Esophagus (tissue), 2 donors: ENCODE results near the gene DPY19L3. TPM values are rescaled to one million over a fixed set of nuclear protein-coding genes. Genes with fewer than 3 reads are reported as not detected.

Experiments
- H3K27ac ChIP-seq, 2 donors: one replicate each; pipeline ENCODE4 v1.5.1; 2013; ENCODE audit warnings: low read depth in 2 of 2, mild to moderate bottlenecking in 2 of 2, inconsistent platforms in 1 of 2, low read length in 1 of 2, moderate library complexity in 1 of 2
- H3K27me3 ChIP-seq, 2 donors: one replicate each; pipeline ENCODE4 v1.6.1; 2013; ENCODE audit warnings: low read length in 2 of 2, control low read depth in 1 of 2, mild to moderate bottlenecking in 1 of 2; ENCODE audit not compliant: insufficient read depth in 2 of 2, control insufficient read depth in 1 of 2
- H3K36me3 ChIP-seq, 2 donors: one replicate each; pipeline ENCODE4 v1.6.1; 2013; ENCODE audit warnings: low read length in 1 of 2; ENCODE audit not compliant: control insufficient read depth in 2 of 2, insufficient read depth in 2 of 2
- H3K4me1 ChIP-seq, 2 donors: one replicate each; pipeline ENCODE4 v1.6.1; 2013; ENCODE audit warnings: low read length in 1 of 2; ENCODE audit not compliant: control insufficient read depth in 2 of 2, insufficient read depth in 2 of 2
- H3K4me3 ChIP-seq, 2 donors: one replicate each; pipeline ENCODE4 v1.5.1; 2013; ENCODE audit warnings: low read length in 2 of 2, mild to moderate bottlenecking in 2 of 2, low read depth in 1 of 2, moderate library complexity in 1 of 2
- H3K9me3 ChIP-seq, 2 donors: one replicate each; pipeline ENCODE4 v1.6.1; 2013; ENCODE audit warnings: mild to moderate bottlenecking in 2 of 2, low read depth in 1 of 2, low read length in 1 of 2, moderate library complexity in 1 of 2; ENCODE audit not compliant: control insufficient read depth in 2 of 2, insufficient read depth in 1 of 2
- WGBS, 2 donors: extraction: QIAGEN DNeasy Blood & Tissue Kit; methylation state at CpG; one replicate each; pipeline ENCODE4 v1.1.7; 2013; 5-methylcytosine and 5-hydroxymethylcytosine counted together
- polyA plus RNA-seq, 2 donors: library from polyadenylated mRNA; stranded (reverse); fragments of 200-250 nt; gene quantifications; one replicate each; pipeline ENCODE4 v1.2.3, GENCODE V29; 2013
- donor health status: healthy with polysubstance abuse.
- donor health status: Bipolar disorder and iron deficiency.

Gene DPY19L3
- polyA plus RNA-seq, 2 donors: 2.9 to 3.1 TPM

- Histone ChIP-seq H3K36me3 (no peaks in the 10 kb centered on the region), H3K27me3 (no peaks in the 10 kb centered on the region), H3K27ac (no peak overlapping the region), H3K4me3 (no peak overlapping the region), H3K4me1 (no peaks in the 10 kb centered on the region), H3K9me3 (no peaks in the 10 kb centered on the region)
- WGBS, 2 donors: 75 to 82% methylated on average over 4 of the region's 4 CpGs
These were observed 53.0 kb downstream of the DPY19L3 start for GRCh38 chr19:32458500-32459123.

- H3K27me3 ChIP-seq: no peaks in the 10 kb centered on the region
- 82 to 83% methylated on average over 3 of the region's 3 CpGs for WGBS, 2 donors
- no peak overlapping the region for H3K4me3 ChIP-seq
- no peaks in the 10 kb centered on the region for H3K4me1 ChIP-seq
- no peak overlapping the region for H3K27ac ChIP-seq
- H3K9me3 ChIP-seq: no peaks in the 10 kb centered on the region
- H3K36me3 ChIP-seq: no peaks in the 10 kb centered on the region
These were observed 53.8 kb downstream of the DPY19L3 start for GRCh38 chr19:32459204-32459865.

- Histone ChIP-seq H3K4me1 (no peaks in the 10 kb centered on the region), H3K27ac (no peak overlapping the region), H3K4me3 (no peak overlapping the region), H3K9me3 (no peaks in the 10 kb centered on the region), H3K36me3 (no peaks in the 10 kb centered on the region), H3K27me3 (no peaks in the 10 kb centered on the region)
- WGBS, 2 donors: 92 to 95% methylated on average over 3 of the region's 3 CpGs
These were observed 54.9 kb downstream of the DPY19L3 start for GRCh38 chr19:32460476-32460875.

DNA sequence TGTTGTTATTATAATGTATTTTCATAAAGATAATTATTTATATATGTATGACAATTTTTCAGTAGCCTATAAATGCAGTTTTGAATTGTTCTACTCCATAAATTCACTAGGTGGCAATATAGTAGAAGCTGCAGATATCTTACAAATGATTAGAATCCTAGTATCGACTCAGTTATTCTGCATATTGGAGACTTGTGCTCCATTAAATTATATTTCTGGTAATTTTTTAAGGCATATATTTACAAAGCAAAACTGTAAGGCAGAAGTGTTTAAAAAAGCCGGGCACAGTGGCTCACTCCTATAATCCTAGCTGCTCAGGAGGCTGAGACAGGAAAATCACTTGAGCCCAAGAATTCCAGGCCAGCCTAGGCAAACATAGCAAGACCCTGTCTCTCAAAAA is 58.7 kb downstream of the DPY19L3 start:
- Histone ChIP-seq H3K36me3 (no peaks in the 10 kb centered on the region), H3K4me3 (no peak overlapping the region), H3K9me3 (no peaks in the 10 kb centered on the region), H3K27ac (no peak overlapping the region), H3K27me3 (no peaks in the 10 kb centered on the region), H3K4me1 (no peaks in the 10 kb centered on the region)
- 77% methylated on average over 2 of the region's 2 CpGs for WGBS, 2 donors

- Histone ChIP-seq H3K4me3 (no peak overlapping the region), H3K36me3 (no peaks in the 10 kb centered on the region), H3K27ac (no peak overlapping the region), H3K4me1 (no peaks in the 10 kb centered on the region), H3K9me3 (no peaks in the 10 kb centered on the region), H3K27me3 (no peaks in the 10 kb centered on the region)
- 91 to 96% methylated on average over 2 of the region's 2 CpGs for WGBS, 2 donors
These were observed 59.6 kb downstream of the DPY19L3 start for GRCh38 chr19:32465176-32465575.

GRCh38 chr19:32469795-32470194 is 64.2 kb downstream of the DPY19L3 start:
- no peaks in the 10 kb centered on the region for H3K9me3 ChIP-seq
- no peaks in the 10 kb centered on the region for H3K36me3 ChIP-seq
- WGBS, 2 donors: 81 to 89% methylated on average over 5 of the region's 5 CpGs
- H3K4me1 ChIP-seq: no peaks in the 10 kb centered on the region
- H3K4me3 ChIP-seq: no peak overlapping the region
- no peaks in the 10 kb centered on the region for H3K27me3 ChIP-seq
- H3K27ac ChIP-seq: no peak overlapping the region

GRCh38 chr19:32471095-32471494 is 65.5 kb downstream of the DPY19L3 start:
- WGBS, 2 donors: 77 to 84% methylated on average over 7 of the region's 7 CpGs
- Histone ChIP-seq H3K4me3 (no peak overlapping the region), H3K27ac (no peak overlapping the region), H3K36me3 (no peaks in the 10 kb centered on the region), H3K4me1 (no peaks in the 10 kb centered on the region), H3K27me3 (no peaks in the 10 kb centered on the region), H3K9me3 (no peaks in the 10 kb centered on the region)

- 82 to 90% methylated on average over 7 of the region's 7 CpGs for WGBS, 2 donors
- H3K4me3 ChIP-seq: no peak overlapping the region
- no peak overlapping the region for H3K27ac ChIP-seq
- H3K4me1 ChIP-seq: no peaks in the 10 kb centered on the region
- no peaks in the 10 kb centered on the region for H3K36me3 ChIP-seq
- no peaks in the 10 kb centered on the region for H3K9me3 ChIP-seq
- no peaks in the 10 kb centered on the region for H3K27me3 ChIP-seq
These were observed 66.2 kb downstream of the DPY19L3 start for GRCh38 chr19:32471811-32472210.

DNA sequence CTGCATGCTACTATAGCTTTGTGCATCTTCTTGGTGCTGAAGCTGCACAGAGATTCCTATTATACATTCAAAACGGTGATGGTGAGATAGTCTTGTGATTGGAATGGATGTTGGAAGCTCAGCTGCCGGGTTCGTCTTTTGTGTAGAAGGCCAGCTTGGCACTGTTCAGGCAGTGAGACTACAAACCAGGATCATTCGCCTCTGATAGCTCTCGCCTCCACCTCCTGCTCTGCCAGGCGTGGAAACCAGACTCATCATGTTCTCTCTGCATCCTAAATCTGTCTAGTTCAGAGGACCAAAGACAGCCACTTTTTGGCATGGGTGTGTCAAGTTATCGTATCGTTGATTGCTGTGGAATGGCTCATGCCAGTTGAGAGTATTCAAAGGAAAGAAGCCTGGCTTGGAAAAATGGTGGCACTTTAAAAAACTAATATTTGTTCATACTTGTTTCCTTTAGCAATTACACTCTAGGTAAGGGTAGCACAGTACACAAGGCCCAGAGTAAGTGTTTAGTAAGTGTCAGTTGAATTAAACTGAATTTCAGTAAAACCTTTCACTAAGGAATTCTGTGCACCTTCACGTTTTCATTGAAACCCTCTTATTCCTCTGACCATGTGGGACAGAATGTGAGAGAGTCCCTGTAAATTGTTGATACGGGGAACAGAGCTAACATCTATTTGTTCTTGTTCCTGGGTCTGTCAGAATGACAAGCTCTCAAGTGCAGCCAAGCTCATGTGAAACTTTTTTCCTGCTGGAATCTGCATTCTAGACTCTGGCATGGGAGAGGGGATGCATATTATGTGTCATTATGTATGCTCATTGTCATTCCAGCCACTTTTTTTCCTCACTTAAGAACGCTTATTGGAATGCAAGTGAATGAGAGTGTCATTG is 69.8 kb downstream of the DPY19L3 start:
- 92 to 95% methylated on average over 11 of the region's 11 CpGs for WGBS, 2 donors
- Histone ChIP-seq H3K9me3 (no peaks in the 10 kb centered on the region), H3K4me1 (no peaks in the 10 kb centered on the region), H3K4me3 (no peak overlapping the region), H3K27ac (no peak overlapping the region), H3K27me3 (no peaks in the 10 kb centered on the region), H3K36me3 (peaks cover 4 to 12% of the 10 kb centered on the region in 2 donors)
